GM13977 (cell line): ENCODE measurements around the gene KLF4.

Experiments
- DNase-seq: peaks from one replicate; pipeline ENCODE4 v3.0.0; 2012; ENCODE audit warnings: low spot score
- CTCF ChIP-seq: IDR thresholded peaks from 2 replicates; pipeline ENCODE4 v1.5.1; 2012; ENCODE audit warnings: mild to moderate bottlenecking, control low read depth; ENCODE audit not compliant: insufficient read depth; ENCODE audit errors: extremely low read depth, missing control alignments
- in situ Hi-C: fragments of 300-500 bp; cut with MboI; formaldehyde crosslinking; loops from one replicate; pipeline ENCODE4 v1.12.0; 2022; ENCODE audit warnings: low sequenced_read_pairs, low pct_unique_long_range_greater_than_20kb, mixed read lengths, inconsistent platforms; ENCODE audit not compliant: unreplicated experiment

Gene KLF4

GRCh38 chr9:107480386-107480789, 9.2 kb downstream of the KLF4 start:
- in situ Hi-C loops = no loop called here
- DNase-seq = no peak
- no peak for TF ChIP-seq CTCF

DNA sequence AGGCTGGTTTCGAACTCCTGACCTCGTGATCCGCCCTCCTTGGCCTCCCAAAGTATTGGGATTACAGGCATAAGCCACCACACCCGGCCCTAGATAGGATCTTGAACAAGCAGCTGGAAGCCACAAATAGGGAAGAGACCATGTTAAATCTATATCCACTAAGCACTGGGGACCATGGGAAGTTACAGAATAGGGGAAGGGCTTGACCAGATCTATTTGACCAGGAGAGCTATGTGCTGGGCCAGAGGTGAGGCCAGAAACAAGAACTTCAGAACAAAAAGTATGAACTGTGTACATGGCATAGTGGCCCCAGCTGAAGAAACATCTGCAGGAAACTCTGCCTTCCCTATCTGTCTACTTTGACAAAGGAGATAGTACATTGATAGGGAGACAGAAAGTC, 10.8 kb downstream of the KLF4 start:
- no peak for DNase-seq
- in situ Hi-C loops = no loop called here
- TF ChIP-seq CTCF = no peak

- no peak for TF ChIP-seq CTCF
- DNase-seq = no peak
- in situ Hi-C loops = loop anchor here (25.0 kb wide), 1 partner anchor 1088 kb away; no protein-coding TSS in a partner anchor
Measured at GRCh38 chr9:107474124-107474523, 15.4 kb downstream of the KLF4 start.

GRCh38 chr9:107472581-107473340, 16.8 kb downstream of the KLF4 start:
- in situ Hi-C loops = loop anchor here (25.0 kb wide), 1 partner anchor 1090 kb away; no protein-coding TSS in a partner anchor
- TF ChIP-seq CTCF = no peak

DNA sequence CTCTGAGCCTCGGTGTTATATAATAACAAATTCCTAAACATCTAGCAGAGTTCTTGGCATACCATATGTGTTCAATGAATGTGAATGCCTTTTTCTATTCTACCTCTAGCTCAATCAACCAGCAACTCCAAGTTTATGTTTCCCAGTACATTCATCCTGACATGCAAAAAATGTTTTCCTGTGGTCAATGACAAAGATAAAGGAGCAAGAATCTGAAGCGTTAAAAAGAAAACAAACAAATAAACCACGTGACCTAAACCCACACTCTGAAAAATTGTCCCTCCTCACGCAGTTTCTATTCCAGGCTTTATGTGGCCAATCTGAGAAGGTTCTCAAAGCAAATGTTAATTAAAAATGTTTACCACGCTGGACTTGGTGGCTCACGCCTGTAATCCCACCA, 18.0 kb downstream of the KLF4 start:
- DNase-seq = no peak
- in situ Hi-C loops = loop anchor here (25.0 kb wide), 1 partner anchor 1091 kb away; no protein-coding TSS in a partner anchor
- no peak for TF ChIP-seq CTCF

More at GRCh38 chr9:107472581-107473340, 16.8 kb downstream of the KLF4 start:
- no peak for DNase-seq

GRCh38 chr9:107467416-107467815, 22.2 kb downstream of the KLF4 start:
- no peak for DNase-seq
- TF ChIP-seq CTCF = no peak
- in situ Hi-C loops = loop anchor here (25.0 kb wide), 1 partner anchor 1095 kb away; no protein-coding TSS in a partner anchor

- no peak for DNase-seq
- in situ Hi-C loops = loop anchor here (25.0 kb wide), 1 partner anchor 1095 kb away; no protein-coding TSS in a partner anchor
- TF ChIP-seq CTCF = no peak
Measured at GRCh38 chr9:107466826-107467225, 22.7 kb downstream of the KLF4 start.
